ENCODE measurements around the gene ABCA8.

Gene ABCA8

GRCh38 chr17:68941761-68942160 is 13.4 kb downstream of the ABCA8 start:
- DNase-seq (ENCODE audit: low read depth in 2 of 2): peak in 1 of 2 donors; percentile 20
- no peak for TF ChIP-seq CTCF (IDR thresholded peaks at IDR 0.05; ENCODE audit: low read depth, low read length)
- H3K4me3 ChIP-seq (replicated peaks in 1 of 2; ENCODE audit: low read depth in 2 of 2, low read length in 2 of 2): no peak overlapping the region

GRCh38 chr17:68939195-68939594 is 16.0 kb downstream of the ABCA8 start:
- no peak for DNase-seq (ENCODE audit: low read depth in 2 of 2)
- H3K4me3 ChIP-seq (replicated peaks in 1 of 2; ENCODE audit: low read depth in 2 of 2, low read length in 2 of 2): no peak overlapping the region
- no peak for TF ChIP-seq CTCF (IDR thresholded peaks at IDR 0.05; ENCODE audit: low read depth, low read length)

DNA sequence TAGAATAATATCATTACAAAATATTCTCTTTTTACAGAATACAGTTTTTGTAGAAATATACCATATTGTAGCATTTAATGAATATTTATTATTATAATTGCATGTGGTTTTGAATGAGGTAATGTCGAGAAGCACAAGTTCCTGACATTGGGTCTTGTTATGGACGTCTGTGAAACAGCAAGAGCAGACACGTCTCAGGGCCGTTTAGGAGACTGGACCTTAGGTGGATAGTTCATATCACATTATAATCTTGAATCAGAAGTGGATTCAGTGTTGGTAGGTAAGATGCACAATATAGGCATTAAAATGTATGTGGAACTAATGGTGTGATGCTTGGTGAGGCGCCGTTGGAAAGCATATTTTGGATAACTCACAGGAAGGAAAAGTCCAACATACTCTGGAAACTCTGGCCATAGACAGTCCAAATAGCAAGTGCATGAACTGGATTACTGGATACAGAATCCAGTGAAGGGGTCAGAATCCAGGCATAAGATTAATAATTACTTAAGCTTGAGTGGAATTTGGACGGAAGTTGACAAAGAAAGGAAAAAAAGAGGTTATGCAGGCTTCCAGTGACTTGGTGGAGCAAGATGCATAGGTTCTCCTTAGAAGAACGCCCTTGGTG is 17.2 kb downstream of the ABCA8 start:
- no peak for DNase-seq (ENCODE audit: low read depth in 2 of 2)
- no peak for TF ChIP-seq CTCF (IDR thresholded peaks at IDR 0.05; ENCODE audit: low read depth, low read length)
- no peak overlapping the region for H3K4me3 ChIP-seq (replicated peaks in 1 of 2; ENCODE audit: low read depth in 2 of 2, low read length in 2 of 2)

DNA sequence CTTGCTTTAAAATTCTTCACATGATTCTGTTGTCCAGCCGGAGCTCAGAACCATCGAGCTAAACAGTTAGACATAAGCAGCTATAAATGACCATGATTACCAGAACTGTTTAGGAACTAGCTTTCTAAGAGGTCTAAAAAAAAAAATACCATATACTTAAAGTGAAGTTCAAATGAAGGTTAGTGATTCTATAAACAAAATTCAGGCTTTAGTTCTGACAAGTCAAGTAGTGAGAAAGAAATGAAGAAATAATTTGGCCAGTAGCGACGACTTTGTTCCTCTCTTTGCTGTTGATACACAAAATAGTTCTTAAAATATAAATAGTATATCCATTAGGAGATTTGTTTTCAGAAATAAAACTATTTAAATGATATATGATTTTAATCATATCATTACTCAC is 27.7 kb downstream of the ABCA8 start:
- no peak overlapping the region for H3K4me3 ChIP-seq (replicated peaks in 1 of 2; ENCODE audit: low read depth in 2 of 2, low read length in 2 of 2)
- DNase-seq (ENCODE audit: low read depth in 2 of 2): no peak
- TF ChIP-seq CTCF (IDR thresholded peaks at IDR 0.05; ENCODE audit: low read depth, low read length): no peak

- DNase-seq (ENCODE audit: low read depth in 2 of 2): no peak
- H3K4me3 ChIP-seq (replicated peaks in 1 of 2; ENCODE audit: low read depth in 2 of 2, low read length in 2 of 2): no peak overlapping the region
- TF ChIP-seq CTCF (IDR thresholded peaks at IDR 0.05; ENCODE audit: low read depth, low read length): no peak
These were observed 30.1 kb downstream of the ABCA8 start for GRCh38 chr17:68924793-68925720.

- H3K4me3 ChIP-seq (replicated peaks in 1 of 2; ENCODE audit: low read depth in 2 of 2, low read length in 2 of 2): no peak overlapping the region
- no peak for DNase-seq (ENCODE audit: low read depth in 2 of 2)
- no peak for TF ChIP-seq CTCF (IDR thresholded peaks at IDR 0.05; ENCODE audit: low read depth, low read length)
These were observed 44.3 kb downstream of the ABCA8 start for GRCh38 chr17:68910789-68911431.
